ENCODE measurements around the gene DMKN. TPM values are rescaled to one million over a fixed set of nuclear protein-coding genes. Genes with fewer than 3 reads are reported as not detected.
A peak's percentile ranks its signal among the peaks of the same experiment; 100 is the strongest.

The DMKN gene
- total RNA-seq, 4 donors from 2014 or later = 2.7 to 18.1 (median 10.0) TPM

GRCh38 chr19:35558400-35559280, 45.2 kb upstream of the DMKN start:
- intact Hi-C loops (cut with DNase I; ENCODE audit: low total_unique reads) = no loop called here
- in situ Hi-C loops (cut with MboI; ENCODE audit: low pct_ligation_motif_present in 1 of 4, low pct_unique_long_range_greater_than_20kb in 1 of 4, low sequenced_read_pairs in 3 of 4) = no loop called here
- 57 to 90% methylated on average over 2 to 33 of the region's 53 CpGs for WGBS, 2 donors (ENCODE audit: low coverage in 1 of 2)
- no peaks in the 10 kb centered on the region for H3K36me3 ChIP-seq
- H3K4me3 ChIP-seq = peak overlapping the region in 1 of 4 donors; percentile 37
- peaks cover 48% of the 10 kb centered on the region for H3K27me3 ChIP-seq
- peaks cover 0 to 12% (median 9%) of the 10 kb centered on the region in 4 donors for H3K4me1 ChIP-seq
- DNase-seq = no peak
- TF ChIP-seq POLR2AphosphoS5 (IDR thresholded peaks at IDR 0.05) (no peak), POLR2A (IDR thresholded peaks at IDR 0.05) (no peak), CTCF (IDR thresholded peaks at IDR 0.05) (no peak), EP300 (IDR thresholded peaks at IDR 0.05; ENCODE audit: low read depth) (no peak)
- no peaks in the 10 kb centered on the region for H3K9me3 ChIP-seq
- no peak overlapping the region for H3K27ac ChIP-seq

GRCh38 chr19:35557539-35558399, 44.3 kb upstream of the DMKN start:
- Histone ChIP-seq H3K36me3 (no peaks in the 10 kb centered on the region), H3K4me3 (peak overlapping the region in 1 of 4 donors; percentile 37), H3K4me1 (peaks cover 0 to 12% (median 9%) of the 10 kb centered on the region in 4 donors), H3K27ac (no peak overlapping the region), H3K27me3 (peaks cover 48% of the 10 kb centered on the region), H3K9me3 (no peaks in the 10 kb centered on the region)
- in situ Hi-C loops (cut with MboI; ENCODE audit: low pct_ligation_motif_present in 1 of 4, low pct_unique_long_range_greater_than_20kb in 1 of 4, low sequenced_read_pairs in 3 of 4) (no loop called here), intact Hi-C loops (cut with DNase I; ENCODE audit: low total_unique reads) (no loop called here)
- peak; percentile 50 for DNase-seq
- no peak for TF ChIP-seq CTCF (IDR thresholded peaks at IDR 0.05)
- TF ChIP-seq POLR2AphosphoS5 (IDR thresholded peaks at IDR 0.05) = no peak
- TF ChIP-seq EP300 (IDR thresholded peaks at IDR 0.05; ENCODE audit: low read depth) = no peak
- no peak for TF ChIP-seq POLR2A (IDR thresholded peaks at IDR 0.05)
- 10 to 16% methylated on average over 4 to 56 of the region's 60 CpGs for WGBS, 2 donors (ENCODE audit: low coverage in 1 of 2)

GRCh38 chr19:35556846-35557538, 43.5 kb upstream of the DMKN start:
- WGBS, 2 donors (ENCODE audit: low coverage in 1 of 2) = 82 to 84% methylated on average over 16 of the region's 16 CpGs
- intact Hi-C loops (cut with DNase I; ENCODE audit: low total_unique reads) = no loop called here

More at GRCh38 chr19:35556846-35557538, 43.5 kb upstream of the DMKN start:
- DNase-seq = no peak
- Histone ChIP-seq H3K4me1 (peaks cover 0 to 12% (median 9%) of the 10 kb centered on the region in 4 donors), H3K4me3 (no peak overlapping the region), H3K27me3 (peaks cover 47% of the 10 kb centered on the region), H3K27ac (no peak overlapping the region), H3K9me3 (no peaks in the 10 kb centered on the region), H3K36me3 (no peaks in the 10 kb centered on the region)
- TF ChIP-seq CTCF (IDR thresholded peaks at IDR 0.05) (no peak), EP300 (IDR thresholded peaks at IDR 0.05; ENCODE audit: low read depth) (no peak), POLR2A (IDR thresholded peaks at IDR 0.05) (no peak), POLR2AphosphoS5 (IDR thresholded peaks at IDR 0.05) (no peak)
- in situ Hi-C loops (cut with MboI; ENCODE audit: low pct_ligation_motif_present in 1 of 4, low pct_unique_long_range_greater_than_20kb in 1 of 4, low sequenced_read_pairs in 3 of 4) = no loop called here

All from transverse colon (tissue), 4 donors.